ENCODE data around the gene MUCL1.

GRCh38 chr12:54868690-54869089 is 14.4 kb downstream of the MUCL1 start:
- TF ChIP-seq, protein P1, sequence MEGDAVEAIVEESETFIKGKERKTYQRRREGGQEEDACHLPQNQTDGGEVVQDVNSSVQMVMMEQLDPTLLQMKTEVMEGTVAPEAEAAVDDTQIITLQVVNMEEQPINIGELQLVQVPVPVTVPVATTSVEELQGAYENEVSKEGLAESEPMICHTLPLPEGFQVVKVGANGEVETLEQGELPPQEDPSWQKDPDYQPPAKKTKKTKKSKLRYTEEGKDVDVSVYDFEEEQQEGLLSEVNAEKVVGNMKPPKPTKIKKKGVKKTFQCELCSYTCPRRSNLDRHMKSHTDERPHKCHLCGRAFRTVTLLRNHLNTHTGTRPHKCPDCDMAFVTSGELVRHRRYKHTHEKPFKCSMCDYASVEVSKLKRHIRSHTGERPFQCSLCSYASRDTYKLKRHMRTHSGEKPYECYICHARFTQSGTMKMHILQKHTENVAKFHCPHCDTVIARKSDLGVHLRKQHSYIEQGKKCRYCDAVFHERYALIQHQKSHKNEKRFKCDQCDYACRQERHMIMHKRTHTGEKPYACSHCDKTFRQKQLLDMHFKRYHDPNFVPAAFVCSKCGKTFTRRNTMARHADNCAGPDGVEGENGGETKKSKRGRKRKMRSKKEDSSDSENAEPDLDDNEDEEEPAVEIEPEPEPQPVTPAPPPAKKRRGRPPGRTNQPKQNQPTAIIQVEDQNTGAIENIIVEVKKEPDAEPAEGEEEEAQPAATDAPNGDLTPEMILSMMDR (IDR thresholded peaks at IDR 0.05; ENCODE audit: low read depth, low read length): no peak
- TF ChIP-seq POLR2A (IDR thresholded peaks at IDR 0.05; ENCODE audit: extremely low read depth, insufficient read length) (no peak), MYC (IDR thresholded peaks at IDR 0.05; ENCODE audit: low read depth, low read length) (no peak)
- TF ChIP-seq, protein P2, sequence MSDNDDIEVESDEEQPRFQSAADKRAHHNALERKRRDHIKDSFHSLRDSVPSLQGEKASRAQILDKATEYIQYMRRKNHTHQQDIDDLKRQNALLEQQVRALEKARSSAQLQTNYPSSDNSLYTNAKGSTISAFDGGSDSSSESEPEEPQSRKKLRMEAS (IDR thresholded peaks at IDR 0.05; ENCODE audit: low read depth, low read length): no peak

Data from NB4 (cell line).